GM19468 (cell line): ENCODE results near the gene KDM8.

Experiments
- ATAC-seq: cut with Tn5 transposase; IDR thresholded peaks from one replicate; pipeline ENCODE4 v1.9.1; 2021; ENCODE audit warnings: mild to moderate bottlenecking, moderate library complexity, moderate number of reproducible peaks; ENCODE audit not compliant: unreplicated experiment; ENCODE audit errors: extremely low read depth

The KDM8 gene

DNA sequence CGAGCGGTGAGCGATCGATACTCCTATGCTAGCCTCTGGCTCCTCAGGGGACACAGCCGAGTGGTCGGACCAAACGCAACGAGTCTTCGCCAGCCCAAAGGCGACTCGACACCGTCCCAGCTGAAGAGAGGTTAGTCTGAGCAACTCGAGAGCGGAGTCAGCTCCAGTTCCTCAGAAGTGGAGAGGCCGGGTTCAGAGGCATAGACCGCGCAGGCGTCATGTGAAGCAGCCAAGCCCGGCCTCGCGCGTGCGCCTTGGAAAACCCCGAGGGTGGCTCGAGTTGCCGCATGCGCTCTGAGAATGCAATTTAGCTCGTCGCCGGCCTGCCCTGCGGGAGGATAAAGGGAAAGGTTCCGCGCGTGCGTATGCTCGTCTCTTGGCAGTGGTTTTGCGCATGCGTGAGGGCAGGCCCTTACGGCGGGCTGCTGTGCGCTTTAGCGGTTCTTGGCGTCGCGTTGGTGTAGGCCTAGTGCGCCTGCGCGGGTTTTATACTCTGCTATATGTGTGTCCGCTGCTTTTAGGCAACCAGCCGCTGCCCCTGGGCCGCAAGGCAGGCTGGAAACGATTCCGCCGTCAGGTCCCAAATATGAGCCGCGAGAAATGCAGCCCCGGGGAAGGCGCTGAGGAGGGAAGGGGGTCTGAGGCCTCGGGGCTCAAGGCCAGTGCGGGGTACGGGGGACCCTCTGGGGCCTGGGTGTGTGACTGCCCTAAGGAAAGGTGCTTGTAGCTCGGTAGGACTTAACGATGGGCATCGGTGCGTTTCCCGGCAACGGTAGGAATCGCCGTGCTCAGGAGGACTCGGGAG is at the start of gene KDM8:
KDM8 (plus strand) TSS at position 20 of the 805 bp plus-strand sequence. CDS start 6,598 bp downstream, outside the sequence.
- ATAC-seq = peak; percentile 78

DNA sequence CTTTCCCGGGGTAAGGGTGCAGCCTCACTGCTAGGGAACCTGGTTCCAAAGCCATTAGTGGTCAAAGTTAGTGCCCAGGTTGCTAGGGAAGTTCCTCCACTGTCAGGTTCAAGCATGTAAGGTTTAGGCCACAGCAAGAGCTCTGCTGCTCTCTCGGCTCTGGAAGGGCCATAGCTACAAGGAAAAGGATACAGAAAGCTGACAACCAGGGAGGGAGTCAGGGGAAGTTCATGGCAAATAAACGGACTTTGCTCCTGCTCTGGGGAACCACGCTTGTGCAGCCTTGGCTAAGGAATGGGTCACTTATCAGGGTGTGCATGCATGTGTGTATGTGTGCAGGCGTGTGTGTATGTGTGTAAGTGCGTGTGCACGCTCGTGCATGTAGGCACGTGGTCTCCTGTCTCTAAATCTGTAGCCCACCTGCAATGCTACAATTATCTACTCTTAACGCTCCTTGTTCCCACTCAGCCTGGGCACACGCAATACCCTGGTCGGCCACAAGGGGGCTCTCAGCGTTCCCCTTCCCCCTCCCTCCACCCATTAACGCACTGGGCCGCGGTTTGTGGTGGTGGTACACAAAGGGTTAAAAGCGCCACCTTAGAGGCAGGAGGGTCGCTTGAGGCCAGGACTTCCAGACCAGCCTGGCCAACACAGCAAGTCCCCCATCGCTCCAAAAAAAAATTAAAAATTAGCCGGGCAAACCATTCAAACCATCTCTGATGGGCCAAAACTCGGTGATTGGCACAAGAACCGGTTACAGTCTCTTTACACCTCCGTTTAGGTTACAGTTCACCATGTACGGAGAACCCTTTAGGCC is 48.4 kb upstream of the KDM8 start:
- no peak for ATAC-seq

DNA sequence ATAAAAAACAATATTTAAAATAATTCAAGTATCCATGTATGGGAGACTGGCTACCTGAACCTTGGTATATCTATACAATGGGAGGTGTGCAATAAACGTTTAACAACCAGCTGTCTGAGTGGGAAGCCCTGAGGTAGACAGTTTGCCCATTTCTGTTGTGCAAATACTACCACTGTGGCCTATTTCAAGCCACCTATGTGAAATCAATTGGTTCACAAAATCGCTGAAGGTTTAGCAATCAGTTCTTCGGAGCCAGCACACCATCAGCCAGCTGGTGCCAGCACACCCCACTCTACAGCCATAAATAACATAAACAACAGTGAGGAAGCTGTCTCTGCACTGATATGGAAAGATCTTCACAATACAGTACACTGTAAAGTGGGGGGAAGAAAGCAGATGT is 46.7 kb upstream of the KDM8 start:
- no peak for ATAC-seq

DNA sequence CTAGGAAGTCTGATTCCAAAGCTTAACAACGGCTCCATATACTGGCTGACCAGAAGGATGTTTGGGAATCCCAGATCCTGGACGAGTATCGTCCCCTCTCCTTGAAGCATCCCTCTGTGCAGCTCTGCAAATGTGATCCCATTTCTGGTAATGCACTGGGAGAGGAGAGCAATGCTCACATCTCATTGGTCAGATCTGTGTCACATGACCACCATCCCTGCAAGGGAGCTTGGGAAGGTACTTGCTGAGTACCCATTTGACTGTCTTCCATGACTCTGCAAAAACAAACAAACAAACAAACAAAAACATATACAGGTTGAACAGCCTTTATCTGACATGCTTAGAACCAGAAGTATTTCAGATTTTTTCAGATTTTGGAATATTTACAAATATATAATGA is 41.9 kb upstream of the KDM8 start:
- ATAC-seq = no peak

DNA sequence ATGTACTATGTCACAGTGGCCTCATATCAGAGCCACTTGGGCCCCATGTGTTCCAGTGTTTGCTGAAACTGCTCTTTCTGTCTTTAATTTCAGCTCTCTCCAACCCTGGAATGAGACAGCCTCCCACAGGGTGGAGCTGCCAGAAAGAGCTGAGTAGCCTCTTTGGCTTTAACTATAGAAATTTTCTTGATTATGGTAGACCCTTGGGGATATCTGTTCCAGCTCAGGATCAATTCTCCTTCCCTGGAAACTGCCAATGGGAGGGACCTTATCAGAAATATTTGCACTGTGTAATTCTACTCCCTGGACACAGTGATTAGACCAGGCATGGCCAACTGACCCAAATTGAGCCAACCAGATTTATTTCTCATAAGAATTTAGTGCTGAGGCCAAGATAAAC is 39.0 kb upstream of the KDM8 start:
- no peak for ATAC-seq

DNA sequence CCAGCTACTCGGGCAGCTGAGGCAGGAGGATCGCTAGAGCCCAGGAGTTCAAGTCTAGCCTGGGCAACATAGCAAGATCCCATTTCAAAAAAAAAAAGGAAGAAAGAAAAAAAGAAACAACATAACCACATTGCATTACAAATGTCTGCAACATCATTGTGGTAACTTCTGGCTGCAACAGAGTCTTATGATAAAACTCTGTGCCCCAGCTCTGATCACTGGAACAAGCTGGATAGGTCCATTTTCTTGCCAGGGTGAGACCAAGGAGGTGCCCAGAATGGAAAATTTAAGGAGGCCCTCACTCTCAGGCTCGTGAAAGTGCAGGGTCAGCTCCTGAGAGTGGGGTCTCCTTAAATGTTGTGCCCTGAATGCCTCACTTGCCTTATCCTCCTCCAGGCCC is 37.8 kb upstream of the KDM8 start:
- no peak for ATAC-seq

DNA sequence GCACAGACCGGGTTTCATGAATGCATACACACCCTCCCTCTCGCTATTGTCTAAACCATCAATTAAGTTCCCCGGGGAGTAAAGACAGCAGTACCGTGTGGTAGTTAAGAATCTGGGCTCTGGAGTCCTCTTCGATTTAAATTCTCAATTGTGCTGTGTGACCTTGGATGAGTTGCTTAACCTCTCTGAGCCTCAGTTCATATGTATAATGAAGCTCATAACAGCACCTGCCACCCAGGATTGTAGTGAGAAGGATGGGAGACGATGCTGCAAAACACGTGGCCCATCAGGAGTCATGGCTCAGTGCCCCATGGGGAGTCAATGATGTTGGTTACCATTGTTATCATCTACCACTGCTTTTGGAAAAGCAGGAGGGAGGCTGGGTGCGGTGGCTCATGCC is 34.5 kb upstream of the KDM8 start:
- ATAC-seq = no peak

DNA sequence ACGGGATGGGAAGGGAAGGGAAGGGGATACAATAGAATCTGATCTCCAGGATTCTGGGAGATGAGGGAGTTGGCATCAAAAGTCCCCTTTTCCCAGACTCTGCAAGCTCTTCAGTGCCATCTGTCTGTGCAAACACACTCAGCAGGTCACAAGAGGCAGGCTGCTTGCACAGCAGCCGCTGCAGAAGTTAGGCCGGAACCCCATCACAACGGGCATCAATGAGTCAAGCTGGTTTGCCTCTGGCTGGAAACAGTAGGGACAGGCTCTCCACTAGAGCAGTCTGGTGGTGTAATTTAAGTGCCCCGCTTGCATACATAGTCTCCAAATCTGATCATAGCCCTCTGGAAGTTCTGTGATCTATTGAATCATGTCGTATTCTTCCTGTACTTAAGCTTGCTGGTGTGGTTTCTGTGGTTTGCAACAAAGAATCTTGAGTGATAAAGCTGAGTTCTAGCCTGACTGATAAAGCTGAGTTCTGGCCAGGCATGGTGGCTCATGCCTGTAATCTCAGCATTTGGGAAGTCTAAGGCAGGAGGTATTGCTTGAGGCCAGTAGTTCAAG is 33.7 kb upstream of the KDM8 start:
- ATAC-seq = no peak

DNA sequence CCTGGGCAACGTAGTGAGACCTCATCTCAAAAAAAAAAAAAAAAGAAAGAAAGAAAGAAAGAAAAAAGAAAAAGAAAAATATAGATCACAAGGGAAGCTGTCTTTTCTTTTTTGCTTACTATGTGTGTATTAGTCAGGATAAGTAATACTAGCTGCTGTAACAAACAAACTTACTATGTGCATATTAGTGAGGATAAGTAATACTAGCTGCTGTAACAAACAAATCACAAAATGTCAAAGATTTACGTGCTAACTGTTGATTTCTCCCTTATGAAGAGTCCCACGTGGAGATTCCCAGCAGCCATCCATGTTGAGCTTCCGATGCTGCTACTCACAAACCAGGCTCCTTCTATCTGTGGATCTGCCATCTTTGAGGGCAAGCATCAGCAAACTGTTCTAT is 31.7 kb upstream of the KDM8 start:
- no peak for ATAC-seq

DNA sequence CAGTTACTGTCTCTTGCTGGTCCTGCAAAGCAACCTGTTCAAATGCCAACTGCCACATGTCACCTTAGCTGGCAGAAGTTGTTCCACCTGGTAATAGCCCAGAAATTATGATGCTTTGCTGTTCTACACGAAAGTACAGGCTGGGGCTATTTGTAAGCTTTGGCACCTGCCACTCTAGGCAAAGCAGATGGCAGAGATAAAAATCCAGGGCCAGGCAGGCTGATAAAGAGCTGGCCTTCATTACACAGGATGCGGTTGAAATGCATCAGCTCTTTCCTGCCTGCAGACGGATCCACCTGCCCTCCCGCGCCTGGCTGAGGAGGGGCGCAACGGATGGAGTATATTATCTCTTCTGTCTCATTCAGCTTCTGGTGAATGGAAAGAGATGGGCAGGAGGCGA is 29.3 kb upstream of the KDM8 start:
- ATAC-seq = no peak

DNA sequence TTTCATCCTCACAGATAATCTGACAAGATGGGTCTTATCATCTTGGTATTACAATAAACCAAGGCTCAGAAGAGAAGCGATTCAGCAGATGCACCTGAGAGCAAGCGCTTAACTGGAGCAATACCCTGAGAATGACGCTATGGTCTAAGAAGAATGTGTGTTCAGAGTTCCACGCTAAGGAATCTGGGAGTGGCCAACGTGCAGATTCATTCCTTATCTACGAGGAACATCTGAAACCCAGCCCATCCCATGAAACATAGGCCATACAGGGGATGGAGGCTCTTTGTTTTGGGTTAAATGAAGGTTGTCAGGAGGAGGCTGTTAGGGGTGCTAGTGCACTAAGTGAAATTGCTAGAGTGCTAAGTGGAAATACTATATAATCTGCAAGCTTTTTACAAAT is 28.5 kb upstream of the KDM8 start:
- ATAC-seq = no peak

DNA sequence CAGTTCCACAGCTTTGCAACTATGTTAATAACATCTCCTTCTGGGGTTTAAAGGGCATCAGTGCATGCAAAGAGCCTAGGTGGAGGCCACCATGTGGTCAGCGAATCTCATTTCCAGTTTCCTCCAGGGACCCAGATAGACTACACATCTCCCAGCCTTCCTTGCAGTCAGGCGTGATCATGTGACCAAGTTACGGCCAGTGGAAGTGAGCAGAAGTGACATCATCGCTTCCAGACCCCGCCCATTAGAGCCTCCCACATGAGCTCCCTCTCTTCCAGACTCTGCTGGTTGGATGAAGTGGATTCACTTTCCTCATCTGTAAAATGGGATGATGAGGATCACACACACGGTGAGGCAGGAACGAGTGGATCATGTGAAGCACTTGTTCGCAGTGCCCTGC is 27.4 kb upstream of the KDM8 start:
- no peak for ATAC-seq

DNA sequence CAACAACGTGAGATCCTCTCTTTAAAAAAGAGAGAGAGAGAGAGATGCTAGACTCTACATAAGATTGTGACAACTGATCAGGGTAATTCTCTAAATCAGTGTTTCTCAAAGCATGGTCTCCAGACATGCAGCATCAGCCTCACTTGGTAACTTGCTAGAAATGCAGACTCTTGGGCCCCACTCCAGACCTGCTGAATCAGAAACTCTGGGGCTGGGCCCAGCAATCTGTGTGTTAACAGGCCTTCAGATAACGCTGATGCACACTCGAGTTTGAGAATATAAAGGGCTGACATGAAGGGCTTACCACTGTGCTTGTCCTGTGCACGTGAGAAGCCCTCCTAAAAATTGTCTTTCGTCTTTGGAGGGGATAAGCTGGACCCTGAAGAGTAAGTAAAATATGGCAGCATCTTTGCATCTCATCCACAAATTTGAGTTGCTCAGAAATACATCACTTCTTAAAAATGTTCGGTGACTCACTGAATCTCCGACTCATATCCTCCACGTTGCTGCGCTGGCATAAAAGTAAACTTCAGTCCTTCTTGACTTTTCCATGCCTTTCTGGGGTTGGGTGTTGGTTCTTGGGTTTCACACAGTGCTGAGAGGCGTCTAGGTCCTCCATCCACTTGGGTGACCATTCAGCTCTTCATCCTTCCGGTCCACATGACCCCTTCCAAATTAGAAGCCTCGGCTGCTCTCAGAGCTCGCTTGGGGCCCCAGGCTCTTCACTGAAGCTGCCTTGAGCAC is 26.1 kb upstream of the KDM8 start:
- no peak for ATAC-seq

DNA sequence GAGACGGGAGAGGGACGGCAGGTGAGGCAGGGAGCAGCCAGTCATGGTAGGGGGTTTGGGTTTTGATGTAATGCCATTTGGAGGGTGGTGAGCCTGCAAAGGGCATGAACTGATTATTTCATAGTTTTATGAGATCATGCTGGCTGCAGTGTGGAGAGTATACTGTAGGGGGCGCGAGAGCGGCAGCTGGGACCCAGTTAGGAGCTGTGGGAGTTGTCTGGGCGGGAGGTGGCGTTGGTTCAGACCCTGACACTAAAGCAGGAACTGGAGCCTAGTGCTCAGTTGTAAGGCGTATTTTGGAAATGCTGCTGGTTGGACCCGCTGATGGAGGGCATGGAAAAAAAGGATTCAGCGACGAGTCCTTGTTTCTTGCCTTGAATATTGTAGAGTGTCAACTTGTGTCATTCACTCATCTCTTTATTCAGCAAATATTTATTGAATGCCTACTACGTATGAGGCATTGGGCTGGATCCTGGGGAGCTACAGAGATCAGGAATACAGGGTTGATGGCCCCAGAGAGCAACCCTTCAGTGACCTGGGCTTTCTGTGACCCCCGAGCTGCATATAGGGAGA is 23.7 kb upstream of the KDM8 start:
- ATAC-seq = no peak

DNA sequence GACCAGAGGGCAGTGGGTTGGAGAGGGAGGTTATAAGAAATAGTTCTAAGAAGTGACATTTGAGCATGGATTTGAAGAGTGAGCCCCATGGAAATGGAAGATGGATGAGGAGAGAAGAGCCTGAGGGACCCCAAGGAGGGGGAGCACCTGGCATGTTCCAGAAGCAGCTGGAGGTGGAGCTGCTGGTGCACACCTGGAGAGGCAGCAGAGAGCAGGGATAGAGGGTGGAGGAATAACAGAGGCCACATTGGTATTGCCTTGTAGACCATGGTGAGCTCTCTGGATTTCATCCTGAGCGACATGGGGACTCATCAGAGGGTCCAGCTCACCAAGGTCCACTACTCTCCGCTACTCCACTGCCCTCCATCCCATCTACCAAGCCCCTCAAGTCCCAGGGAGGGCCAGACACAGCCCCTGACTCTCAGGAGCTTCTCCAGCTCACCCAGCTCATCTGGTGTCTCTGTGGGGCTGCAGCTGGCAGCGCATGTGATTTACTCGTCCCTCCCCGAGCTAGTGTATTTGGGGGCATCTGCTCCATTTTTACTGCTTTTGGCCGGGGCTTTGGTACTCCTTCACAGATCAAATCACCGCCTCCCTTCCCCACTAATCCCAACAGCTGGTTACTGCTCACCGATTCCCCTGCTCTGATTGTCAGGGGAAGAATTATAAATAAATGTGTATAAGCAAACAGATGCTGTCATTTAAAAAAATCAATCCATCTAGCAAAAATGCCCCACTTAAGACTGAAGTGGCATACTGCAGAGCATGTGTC is 22.1 kb upstream of the KDM8 start:
- no peak for ATAC-seq

DNA sequence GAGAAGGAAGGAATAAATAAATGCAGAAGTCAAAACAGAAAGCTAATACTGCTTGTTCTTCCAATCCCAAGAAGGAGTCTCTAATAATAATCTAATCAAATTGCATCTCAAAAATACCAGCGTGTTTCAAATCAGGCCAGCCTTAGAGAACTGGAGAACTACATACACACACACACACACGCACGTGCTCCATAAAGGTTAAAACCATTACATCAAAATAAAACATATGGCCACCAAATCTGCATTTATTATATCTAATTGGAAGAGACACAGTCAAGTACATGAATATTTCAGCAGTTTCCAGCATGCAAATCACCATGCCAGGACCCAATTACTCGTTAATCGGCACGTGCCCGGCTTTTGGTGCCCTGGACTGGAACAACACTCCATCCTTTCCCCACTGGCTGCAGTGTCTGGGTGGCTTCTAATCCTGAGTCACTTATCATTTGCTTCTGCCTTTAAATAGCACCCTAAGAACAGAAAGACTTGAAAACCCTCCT is 20.4 kb upstream of the KDM8 start:
- ATAC-seq = no peak

DNA sequence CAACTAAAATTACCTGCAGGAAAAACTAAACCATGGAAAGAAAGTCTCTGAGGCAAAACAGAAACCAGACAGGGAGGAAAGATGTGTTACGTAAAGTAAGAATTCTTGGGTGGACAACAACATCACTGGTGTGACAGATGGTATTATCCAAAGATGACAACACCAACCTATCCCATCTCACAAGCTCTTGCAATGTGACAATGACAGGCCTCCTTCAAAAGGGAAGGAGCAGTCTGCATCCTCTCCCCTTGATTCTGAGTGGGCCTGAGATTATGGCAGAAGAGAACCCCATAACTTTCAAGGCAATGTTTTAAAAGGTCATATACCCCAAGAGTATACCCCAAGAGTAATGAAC is 17.6 kb upstream of the KDM8 start:
- no peak for ATAC-seq

DNA sequence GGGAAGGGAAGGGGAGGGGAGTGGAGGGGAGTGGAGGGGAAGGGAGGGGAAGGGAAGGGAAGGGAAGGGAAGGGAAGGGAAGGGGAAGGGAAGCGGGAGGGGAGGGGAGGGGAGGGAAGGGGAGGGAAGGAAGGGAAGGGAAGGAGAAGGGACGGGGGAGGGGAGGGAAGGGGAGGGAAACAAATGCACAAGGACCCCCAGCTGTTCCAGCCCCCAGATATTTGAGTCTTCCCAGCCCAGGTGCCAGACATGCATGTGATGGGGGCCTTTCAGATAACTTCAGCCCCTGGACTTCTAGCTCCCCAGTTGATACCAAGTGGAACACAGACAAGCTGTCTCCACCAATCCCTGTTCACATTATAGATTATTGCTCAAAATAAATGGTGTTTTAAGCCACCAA is 14.7 kb upstream of the KDM8 start:
- ATAC-seq = no peak

DNA sequence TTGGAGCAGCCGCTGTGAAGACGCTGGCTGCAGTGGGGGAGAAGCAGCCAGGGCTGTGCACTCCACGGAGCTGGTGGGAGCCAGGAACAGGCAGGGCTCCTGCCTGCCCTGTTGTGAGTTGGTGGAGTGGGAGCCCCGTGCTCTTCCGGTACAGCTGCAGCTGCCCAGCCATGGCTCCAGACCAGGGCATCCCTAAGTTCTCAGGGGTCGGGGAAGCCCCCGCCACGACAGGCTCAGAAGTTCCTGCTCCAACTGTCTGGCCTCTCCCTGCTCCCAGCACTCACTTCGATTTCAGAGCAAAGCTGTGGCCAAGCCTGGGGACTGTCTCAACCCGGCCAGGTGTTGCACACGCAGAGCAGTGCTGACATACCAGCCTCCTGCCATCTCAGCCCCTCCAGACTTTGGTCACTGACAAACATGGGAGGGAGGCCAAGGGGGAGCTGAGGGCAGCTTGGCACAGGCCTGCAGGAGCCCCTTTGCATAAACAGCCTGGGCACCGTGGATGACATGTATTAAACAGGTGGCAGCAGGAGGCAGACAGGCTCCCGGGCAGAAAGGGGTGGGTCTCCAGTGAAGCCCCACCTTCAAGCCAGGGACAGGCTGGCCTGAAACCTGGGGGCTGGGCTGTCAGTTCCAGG is 13.9 kb upstream of the KDM8 start:
- ATAC-seq = no peak
